Right renal cortex interstitium (tissue), 3 donors: Measurements from ENCODE around the gene AADAT. TPM values are rescaled to one million over a fixed set of nuclear protein-coding genes. Genes with fewer than 3 reads are reported as not detected.
"Not testable (repeated sequence)": the region's sequence is repeated elsewhere in the genome, so short reads cannot be mapped to it uniquely, and the experiment has no call there.

Source experiments
- DNase-seq, 3 donors: peaks; one replicate each; pipeline ENCODE4 v3.0.0-alpha.2; 2013; ENCODE audit warnings: low read depth in 3 of 3, low spot score in 2 of 3
- polyA plus RNA-seq, 3 donors: library from polyadenylated mRNA; unstranded; fragments of 120-200 nt; gene quantifications; one replicate each; pipeline ENCODE4 v1.2.1, GENCODE V29; 2013; ENCODE audit not compliant: insufficient read length in 3 of 3

The AADAT gene
- polyA plus RNA-seq, result 10 to 100 TPM; 22.3 to 23.9 (median 22.4) TPM

GRCh38 chr4:170089668-170090351 lies at the start of gene AADAT:
Gene AADAT (minus strand): TSS chr4:170089956. CDS start chr4:170089690, 266 bp downstream.
- DNase-seq, result peak; percentile 52 to 77 (median 75)

- DNase-seq, result peak; percentile 45 to 73 (median 69)
Measured at GRCh38 chr4:170138580-170139194, 48.9 kb upstream of the AADAT start.

- DNase-seq, result no peak
Measured at GRCh38 chr4:170137927-170138326, 48.2 kb upstream of the AADAT start.

DNA sequence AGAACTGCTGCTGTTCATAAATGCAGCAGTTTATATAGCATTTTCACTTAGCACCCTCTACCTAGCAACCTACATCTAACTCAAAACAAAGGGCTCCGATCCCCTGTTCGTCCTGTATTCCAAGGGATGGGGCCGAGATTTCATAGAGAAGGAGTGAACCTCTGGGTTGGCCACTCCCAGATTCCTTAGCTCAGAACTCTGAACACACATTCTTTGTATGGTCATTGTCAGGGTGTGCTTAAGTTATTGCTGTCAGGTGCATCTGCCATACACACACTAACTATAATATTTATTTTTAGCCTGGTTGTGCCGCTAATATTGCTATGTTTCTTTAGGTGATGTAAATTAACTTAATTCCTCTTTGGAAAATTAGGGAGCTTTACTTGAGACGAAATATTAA lies 47.7 kb upstream of the AADAT start:
- DNase-seq, result no peak

DNA sequence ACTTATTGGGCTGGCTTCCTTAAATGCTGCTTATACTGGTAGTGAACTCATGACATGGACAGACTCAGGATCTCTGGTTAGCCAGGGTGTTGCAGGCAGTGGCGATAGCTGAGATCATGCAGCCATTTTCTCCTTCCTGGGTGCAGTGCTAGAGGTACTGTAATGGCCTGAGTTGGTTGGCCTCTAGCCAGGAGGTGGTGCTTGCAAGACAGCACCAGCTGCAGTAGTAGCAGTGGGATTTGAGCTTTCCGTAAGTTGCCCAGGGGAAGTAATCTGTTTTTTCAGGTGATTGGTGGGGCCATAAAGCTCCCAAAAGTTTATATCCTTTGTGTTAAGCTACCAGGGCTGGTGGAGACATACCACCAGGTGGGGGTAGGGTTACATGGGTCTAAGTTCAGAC lies 45.1 kb upstream of the AADAT start:
- DNase-seq, result no peak

DNA sequence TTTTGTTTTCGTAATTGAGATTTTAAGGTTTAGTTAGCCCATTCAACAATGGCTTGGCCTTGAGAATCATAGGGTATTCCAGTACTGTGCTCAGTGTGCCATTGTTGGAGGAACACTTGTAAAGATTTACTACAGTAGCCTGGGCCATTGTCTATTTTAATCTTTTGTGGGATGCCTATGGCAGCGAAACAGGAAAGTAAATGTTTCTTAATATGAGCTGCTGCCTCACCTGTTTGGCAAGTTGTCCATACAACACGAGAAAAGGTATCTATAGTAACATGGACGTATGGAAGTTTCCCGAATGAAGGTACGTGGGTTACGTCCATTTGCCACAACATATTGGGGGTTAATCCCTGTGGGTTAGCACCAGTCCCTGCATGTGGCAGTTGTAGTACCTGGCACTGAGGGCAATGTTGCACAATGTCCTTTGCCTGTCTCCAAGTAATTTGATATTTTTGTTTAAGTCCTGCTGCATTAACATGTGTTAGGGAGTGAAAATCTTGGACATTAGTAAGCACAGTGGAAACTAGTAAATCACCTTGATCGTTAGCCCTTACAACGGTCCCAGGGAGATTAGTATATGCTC lies 38.6 kb upstream of the AADAT start:
- no peak for DNase-seq

DNA sequence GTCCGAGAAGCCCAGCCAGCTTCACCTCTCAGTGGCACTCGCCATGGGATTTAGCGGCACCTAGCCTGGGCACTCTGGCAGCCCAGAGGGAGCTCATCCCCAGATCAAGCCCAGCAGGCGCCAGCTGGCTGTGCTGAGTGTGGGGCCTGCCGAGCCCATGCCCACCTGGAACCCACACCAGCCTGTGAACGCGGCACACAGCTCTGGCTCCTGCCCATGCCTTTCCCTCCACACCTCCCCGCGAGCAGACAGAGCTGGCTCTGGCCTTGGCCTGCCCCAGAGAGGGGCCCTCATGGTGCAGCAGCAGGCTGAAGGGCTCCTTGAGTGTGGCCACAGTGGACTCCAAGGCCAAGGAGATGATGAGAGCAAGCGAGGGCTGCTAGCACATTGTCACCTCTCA lies 38.0 kb upstream of the AADAT start:
- DNase-seq, result no peak

- DNase-seq, result no peak
Measured at GRCh38 chr4:170124406-170124805, 34.6 kb upstream of the AADAT start.

GRCh38 chr4:170122252-170122651 lies 32.5 kb upstream of the AADAT start:
- DNase-seq, result no peak

DNA sequence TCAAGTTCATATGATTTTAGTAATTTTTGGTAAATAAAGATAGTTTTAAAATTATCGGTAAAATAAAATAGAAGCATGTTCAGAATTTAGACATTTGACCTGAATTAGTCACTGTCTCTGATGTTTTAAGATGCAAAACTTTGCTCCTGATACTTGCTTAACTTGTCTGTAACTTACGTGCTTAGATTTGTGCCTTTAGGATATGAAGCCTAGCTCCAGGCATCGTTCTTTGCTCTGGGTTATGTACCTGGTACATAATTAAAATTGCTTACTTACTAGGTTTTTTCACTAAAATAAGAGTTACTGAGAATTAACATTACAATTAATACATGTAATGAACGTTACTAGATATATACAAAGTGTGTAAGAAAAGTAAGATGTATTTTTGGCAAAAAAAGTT lies 24.9 kb upstream of the AADAT start:
- no peak for DNase-seq

DNA sequence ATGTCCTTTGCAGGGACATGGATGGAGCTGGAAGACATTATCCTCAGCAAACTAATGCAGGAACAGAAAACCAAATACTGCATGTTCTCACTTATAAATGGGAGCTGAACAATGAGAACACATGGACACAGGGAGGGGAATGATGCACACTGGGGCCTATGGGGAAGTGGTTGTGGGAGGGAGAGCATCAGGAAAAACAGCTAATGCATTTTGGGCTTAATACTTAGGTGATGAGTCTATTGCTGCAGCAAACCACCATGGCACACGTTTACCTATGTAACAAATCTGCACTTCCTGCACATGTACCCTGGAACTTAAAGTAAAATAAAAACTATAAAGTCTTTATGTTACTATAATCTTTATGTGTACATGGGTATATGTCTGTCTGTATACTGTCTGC lies 24.4 kb upstream of the AADAT start:
- not testable (repeated sequence) for DNase-seq

DNA sequence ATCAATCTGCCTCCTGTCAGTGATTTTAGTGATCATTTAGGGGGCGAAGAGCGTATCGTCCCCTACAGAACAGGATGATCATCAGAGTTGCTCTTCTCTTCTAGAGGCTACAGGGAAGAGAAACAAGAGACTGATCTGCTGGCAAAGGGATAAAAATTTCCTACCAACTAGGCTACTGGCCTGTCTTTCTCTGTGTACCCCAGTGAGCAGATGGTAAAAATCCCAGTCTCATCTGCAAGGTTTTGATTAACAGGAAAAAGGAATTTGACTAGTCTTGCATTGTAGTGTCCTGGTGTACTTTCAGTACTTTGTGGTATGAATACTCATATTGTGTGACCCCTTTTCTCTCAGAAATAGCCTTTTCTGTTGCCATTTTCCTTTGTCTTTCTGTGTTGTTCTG lies 21.8 kb upstream of the AADAT start:
- DNase-seq, result no peak

GRCh38 chr4:170111085-170111484 lies 21.3 kb upstream of the AADAT start:
- no peak for DNase-seq

DNA sequence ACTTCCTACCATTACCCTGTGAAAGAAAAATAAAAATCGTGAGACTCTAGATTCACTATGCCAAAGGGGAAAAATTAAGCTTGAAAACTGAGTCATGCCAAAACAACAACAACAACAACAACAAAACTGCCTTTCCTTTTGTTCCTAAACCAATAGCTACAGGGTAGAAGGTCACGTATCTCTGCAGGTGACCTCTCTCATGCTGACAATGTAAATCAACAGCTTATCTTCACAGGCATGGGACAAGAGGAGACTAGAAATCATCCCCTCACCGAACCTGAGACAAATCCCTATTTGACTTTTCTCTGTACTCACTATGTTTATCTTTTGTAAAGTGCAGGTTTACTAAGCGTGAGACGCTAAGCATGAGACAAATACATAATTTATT lies 20.5 kb upstream of the AADAT start:
- no peak for DNase-seq

- DNase-seq, result no peak
Measured at GRCh38 chr4:170109586-170110284, 20.0 kb upstream of the AADAT start.

DNA sequence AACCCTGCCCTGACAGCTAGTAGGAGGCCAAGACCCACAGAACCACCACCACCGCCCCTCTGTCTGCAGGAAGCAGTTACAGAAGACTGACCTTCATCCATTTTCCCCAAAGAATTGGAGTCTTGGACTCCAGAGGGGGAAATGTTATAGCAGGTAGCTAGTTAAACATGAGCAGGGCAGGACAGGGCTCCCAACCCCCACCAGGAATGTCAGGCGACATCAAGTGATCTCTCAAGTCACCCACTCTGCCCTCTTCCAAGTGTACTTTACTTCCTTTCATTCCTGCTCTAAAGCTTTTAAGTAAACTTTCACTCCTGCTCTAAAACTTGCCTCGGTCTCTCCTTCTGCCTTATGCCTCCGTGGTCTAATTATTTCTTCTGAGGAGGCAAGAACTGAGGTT lies 17.1 kb upstream of the AADAT start:
- no peak for DNase-seq

- DNase-seq, result no peak
Measured at GRCh38 chr4:170102426-170102825, 12.7 kb upstream of the AADAT start.

DNA sequence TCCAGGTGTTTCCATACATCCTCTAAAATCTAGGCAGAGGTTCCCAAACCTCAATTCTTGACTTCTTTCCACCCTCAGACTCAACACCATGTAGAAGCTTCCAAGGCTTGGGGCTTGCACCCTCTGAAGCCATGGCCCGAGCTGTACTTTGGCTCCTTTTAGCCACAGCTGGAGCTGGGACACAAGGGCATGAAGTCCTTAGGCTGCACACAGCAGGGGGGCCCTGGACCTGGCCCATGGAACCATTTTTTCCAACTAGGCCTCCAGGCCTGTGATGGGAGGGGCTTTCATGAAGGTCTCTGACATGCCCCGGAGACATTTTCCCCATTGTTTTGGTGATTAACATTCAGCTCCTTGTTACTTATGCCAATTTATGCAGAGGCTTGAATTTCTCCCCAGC lies 8.4 kb upstream of the AADAT start:
- not testable (repeated sequence) for DNase-seq

- DNase-seq, result no peak
Measured at GRCh38 chr4:170097681-170098080, 7.9 kb upstream of the AADAT start.

- no peak for DNase-seq
Measured at GRCh38 chr4:170093973-170094535, 4.3 kb upstream of the AADAT start.

GRCh38 chr4:170091069-170091696 lies 1.4 kb upstream of the AADAT start:
- DNase-seq, result no peak
